DND-41 (cell line): ENCODE measurements around the gene LDB2.

ENCODE experiments used
- ATAC-seq: fragments of 200-7000 bp; cut with Tn5 transposase; 3 replicates; pipeline ENCODE4 v1.9.1; 2021; ENCODE audit warnings: low read depth; ENCODE audit not compliant: insufficient read depth
- DNase-seq: peaks from one replicate; pipeline ENCODE4 v3.0.0-alpha.2; 2020
- H2AFZ ChIP-seq: 2 replicates; pipeline ENCODE4 v1.6.0; 2012; ENCODE audit warnings: low read depth, low read length
- H3K27ac ChIP-seq: 2 replicates; pipeline ENCODE4 v1.5.1; 2012; ENCODE audit warnings: low read length, inconsistent platforms
- H3K27me3 ChIP-seq: fragments of 200-600 bp; sonication (generic); 2 replicates; pipeline ENCODE4 v1.6.0; 2012; ENCODE audit warnings: low read length, mild to moderate bottlenecking, inconsistent platforms; ENCODE audit not compliant: insufficient read depth, poor library complexity
- H3K36me3 ChIP-seq: 2 replicates; pipeline ENCODE4 v1.5.1; 2012; ENCODE audit warnings: low read length, inconsistent platforms; ENCODE audit not compliant: insufficient read depth
- H3K4me1 ChIP-seq: 2 replicates; pipeline ENCODE4 v1.5.1; 2012; ENCODE audit warnings: mild to moderate bottlenecking, low read length; ENCODE audit not compliant: insufficient read depth
- H3K4me2 ChIP-seq: 2 replicates; pipeline ENCODE4 v1.6.0; 2012; ENCODE audit warnings: mild to moderate bottlenecking, moderate library complexity, low read length, inconsistent platforms; ENCODE audit not compliant: insufficient read depth
- H3K4me3 ChIP-seq, 2 experiments: fragments of 200-600 bp in 1 of 2; shearing (Covaris generic) in 1 of 2; 2 replicates each; pipeline ENCODE4 v1.5.1; 2012 to 2016; ENCODE audit warnings: inconsistent platforms in 2 of 2, low read length in 2 of 2, mild to moderate bottlenecking in 2 of 2, low read depth in 1 of 2, moderate library complexity in 1 of 2
- H3K79me2 ChIP-seq: 2 replicates; pipeline ENCODE4 v1.6.0; 2012; ENCODE audit warnings: low read length, inconsistent platforms; ENCODE audit not compliant: insufficient read depth
- H3K9ac ChIP-seq: 2 replicates; pipeline ENCODE4 v1.6.0; 2012; ENCODE audit warnings: low read depth, mild to moderate bottlenecking, inconsistent platforms, low read length, moderate library complexity
- H3K9me3 ChIP-seq: 2 replicates; pipeline ENCODE4 v1.5.1; 2012; ENCODE audit warnings: low read length, moderate library complexity, mild to moderate bottlenecking, inconsistent platforms; ENCODE audit not compliant: insufficient read depth, severe bottlenecking
- H4K20me1 ChIP-seq: 2 replicates; pipeline ENCODE4 v1.6.0; 2012; ENCODE audit warnings: low read length; ENCODE audit not compliant: insufficient read depth
- EZH2 ChIP-seq: IDR thresholded peaks from 3 replicates; pipeline ENCODE4 v1.6.1; 2012; ENCODE audit warnings: borderline replicate concordance, low read depth, mild to moderate bottlenecking, moderate library complexity, low read length, inconsistent platforms; ENCODE audit not compliant: severe bottlenecking
- TF ChIP-seq, protein P1 (sequence below): IDR thresholded peaks from 2 replicates; pipeline ENCODE4 v1.5.1; 2012; ENCODE audit warnings: borderline replicate concordance, low read length, moderate library complexity, mild to moderate bottlenecking; ENCODE audit not compliant: poor library complexity, severe bottlenecking; ENCODE audit errors: extremely low read depth

Gene LDB2

GRCh38 chr4:16757080-16757521, 141.3 kb downstream of the LDB2 start:
- Histone ChIP-seq H3K27ac (no peak overlapping the region), H2AFZ (no peak overlapping the region), H3K4me3 (no peak overlapping the region)

GRCh38 chr4:16754104-16754503, 144.3 kb downstream of the LDB2 start:
- TF ChIP-seq EZH2, result no peak
- TF ChIP-seq, protein P1, sequence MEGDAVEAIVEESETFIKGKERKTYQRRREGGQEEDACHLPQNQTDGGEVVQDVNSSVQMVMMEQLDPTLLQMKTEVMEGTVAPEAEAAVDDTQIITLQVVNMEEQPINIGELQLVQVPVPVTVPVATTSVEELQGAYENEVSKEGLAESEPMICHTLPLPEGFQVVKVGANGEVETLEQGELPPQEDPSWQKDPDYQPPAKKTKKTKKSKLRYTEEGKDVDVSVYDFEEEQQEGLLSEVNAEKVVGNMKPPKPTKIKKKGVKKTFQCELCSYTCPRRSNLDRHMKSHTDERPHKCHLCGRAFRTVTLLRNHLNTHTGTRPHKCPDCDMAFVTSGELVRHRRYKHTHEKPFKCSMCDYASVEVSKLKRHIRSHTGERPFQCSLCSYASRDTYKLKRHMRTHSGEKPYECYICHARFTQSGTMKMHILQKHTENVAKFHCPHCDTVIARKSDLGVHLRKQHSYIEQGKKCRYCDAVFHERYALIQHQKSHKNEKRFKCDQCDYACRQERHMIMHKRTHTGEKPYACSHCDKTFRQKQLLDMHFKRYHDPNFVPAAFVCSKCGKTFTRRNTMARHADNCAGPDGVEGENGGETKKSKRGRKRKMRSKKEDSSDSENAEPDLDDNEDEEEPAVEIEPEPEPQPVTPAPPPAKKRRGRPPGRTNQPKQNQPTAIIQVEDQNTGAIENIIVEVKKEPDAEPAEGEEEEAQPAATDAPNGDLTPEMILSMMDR, result no peak
- no peak overlapping the region for H3K4me2 ChIP-seq
- H2AFZ ChIP-seq, result no peak overlapping the region
- no peaks in the 10 kb centered on the region for H3K4me1 ChIP-seq
- no peak overlapping the region for H3K4me3 ChIP-seq
- H3K27me3 ChIP-seq, result peaks cover 7% of the 10 kb centered on the region
- H3K27ac ChIP-seq, result no peak overlapping the region
- no peaks in the 10 kb centered on the region for H4K20me1 ChIP-seq
- H3K9me3 ChIP-seq, result no peaks in the 10 kb centered on the region
- no peaks in the 10 kb centered on the region for H3K79me2 ChIP-seq
- H3K36me3 ChIP-seq, result no peaks in the 10 kb centered on the region
- no peak overlapping the region for H3K9ac ChIP-seq
- no peak for ATAC-seq
- DNase-seq, result no peak

More at GRCh38 chr4:16757080-16757521, 141.3 kb downstream of the LDB2 start:
- Histone ChIP-seq H3K79me2 (no peaks in the 10 kb centered on the region), H3K4me2 (no peak overlapping the region), H3K9ac (no peak overlapping the region), H3K27me3 (peaks cover 7% of the 10 kb centered on the region), H3K36me3 (no peaks in the 10 kb centered on the region), H4K20me1 (no peaks in the 10 kb centered on the region), H3K9me3 (no peaks in the 10 kb centered on the region), H3K4me1 (no peaks in the 10 kb centered on the region)
- ATAC-seq, result no peak
- TF ChIP-seq EZH2, result no peak
- TF ChIP-seq, protein P1, result no peak
- no peak for DNase-seq

GRCh38 chr4:16752150-16752549, 146.3 kb downstream of the LDB2 start:
- H2AFZ ChIP-seq, result no peak overlapping the region
- H3K27me3 ChIP-seq, result peaks cover 3% of the 10 kb centered on the region
- ATAC-seq (no peak), DNase-seq (no peak)
- H4K20me1 ChIP-seq, result no peaks in the 10 kb centered on the region
- no peak overlapping the region for H3K4me3 ChIP-seq
- H3K79me2 ChIP-seq, result no peaks in the 10 kb centered on the region
- TF ChIP-seq EZH2, result no peak
- TF ChIP-seq, protein P1, result no peak
- no peak overlapping the region for H3K4me2 ChIP-seq
- no peak overlapping the region for H3K9ac ChIP-seq
- no peaks in the 10 kb centered on the region for H3K4me1 ChIP-seq
- no peaks in the 10 kb centered on the region for H3K9me3 ChIP-seq
- H3K36me3 ChIP-seq, result no peaks in the 10 kb centered on the region
- H3K27ac ChIP-seq, result no peak overlapping the region
